ENCODE results near the gene RTF1.

GRCh38 chr15:41394924-41395323, 22.0 kb upstream of the RTF1 start:
- TF ChIP-seq, protein P1, sequence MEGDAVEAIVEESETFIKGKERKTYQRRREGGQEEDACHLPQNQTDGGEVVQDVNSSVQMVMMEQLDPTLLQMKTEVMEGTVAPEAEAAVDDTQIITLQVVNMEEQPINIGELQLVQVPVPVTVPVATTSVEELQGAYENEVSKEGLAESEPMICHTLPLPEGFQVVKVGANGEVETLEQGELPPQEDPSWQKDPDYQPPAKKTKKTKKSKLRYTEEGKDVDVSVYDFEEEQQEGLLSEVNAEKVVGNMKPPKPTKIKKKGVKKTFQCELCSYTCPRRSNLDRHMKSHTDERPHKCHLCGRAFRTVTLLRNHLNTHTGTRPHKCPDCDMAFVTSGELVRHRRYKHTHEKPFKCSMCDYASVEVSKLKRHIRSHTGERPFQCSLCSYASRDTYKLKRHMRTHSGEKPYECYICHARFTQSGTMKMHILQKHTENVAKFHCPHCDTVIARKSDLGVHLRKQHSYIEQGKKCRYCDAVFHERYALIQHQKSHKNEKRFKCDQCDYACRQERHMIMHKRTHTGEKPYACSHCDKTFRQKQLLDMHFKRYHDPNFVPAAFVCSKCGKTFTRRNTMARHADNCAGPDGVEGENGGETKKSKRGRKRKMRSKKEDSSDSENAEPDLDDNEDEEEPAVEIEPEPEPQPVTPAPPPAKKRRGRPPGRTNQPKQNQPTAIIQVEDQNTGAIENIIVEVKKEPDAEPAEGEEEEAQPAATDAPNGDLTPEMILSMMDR (IDR thresholded peaks at IDR 0.05), result no peak
- TF ChIP-seq EZH2 (IDR thresholded peaks at IDR 0.05; ENCODE audit: borderline replicate concordance, insufficient read depth, low read depth, low read length, poor library complexity, severe bottlenecking), result no peak
